ENCODE measurements around the gene DTWD2.
"Not testable (repeated sequence)": the region's sequence is repeated elsewhere in the genome, so short reads cannot be mapped to it uniquely, and the experiment has no call there.

DTWD2 gene

DNA sequence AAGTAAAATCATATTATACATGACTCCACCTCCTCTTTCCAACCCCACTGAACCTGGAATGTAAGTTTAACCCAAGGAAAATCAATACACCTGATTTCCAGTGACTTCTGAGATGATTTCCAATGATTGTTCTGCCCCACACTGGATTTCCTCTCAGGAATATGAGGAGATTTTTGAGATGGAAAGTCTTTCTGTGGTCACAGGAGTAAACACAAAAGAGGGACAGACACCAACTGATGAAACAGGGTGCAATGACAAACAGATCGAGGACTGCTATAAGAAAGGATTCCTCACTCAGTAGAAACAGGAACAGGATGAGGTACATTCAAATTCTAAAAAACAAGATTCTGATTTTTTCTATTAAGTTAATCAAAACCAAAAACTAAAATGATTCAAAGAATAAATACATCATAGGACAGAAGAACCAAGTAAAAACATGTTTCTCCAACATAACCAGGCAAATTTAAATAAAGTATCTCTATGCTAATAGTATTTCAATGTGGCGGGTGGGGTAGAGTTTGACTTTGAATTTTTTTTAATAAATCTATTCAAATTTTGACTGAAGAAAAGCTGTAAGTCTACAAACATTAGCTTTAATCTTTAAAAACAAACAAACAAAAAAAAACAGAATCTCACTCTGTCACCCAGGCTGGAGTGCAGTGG lies 42.1 kb downstream of the DTWD2 start:
- DNase-seq, result no peak

DNA sequence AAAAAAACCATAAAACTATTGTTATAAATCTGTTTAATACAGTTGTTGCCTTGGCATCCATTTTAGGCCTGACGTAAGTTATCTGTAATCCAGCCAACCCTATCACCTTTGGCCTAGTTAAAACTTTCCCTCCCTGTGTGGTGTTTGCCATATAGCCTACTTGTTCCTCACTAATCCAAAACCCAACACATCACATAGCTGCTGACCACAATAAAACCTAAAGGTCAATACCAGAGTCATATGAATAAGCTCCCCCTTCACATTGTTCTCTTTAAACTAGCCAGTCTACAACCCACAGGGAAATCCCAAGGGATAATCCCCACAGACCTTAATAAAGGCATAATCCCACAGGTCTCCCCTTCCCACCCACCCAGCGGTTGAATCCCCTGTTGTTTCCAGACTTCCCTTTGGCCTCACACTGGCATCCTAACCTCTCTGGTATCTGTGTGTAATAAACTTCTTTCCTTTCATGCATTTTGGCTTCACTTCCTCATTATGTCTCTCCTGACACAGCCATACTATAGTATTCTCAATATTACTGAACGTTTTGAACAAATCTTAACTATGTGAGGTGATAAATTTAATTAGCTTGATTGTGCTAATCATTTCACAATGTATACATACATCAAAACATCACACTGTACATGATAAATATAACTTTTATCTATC lies 50.8 kb downstream of the DTWD2 start:
- DNase-seq, result no peak

DNA sequence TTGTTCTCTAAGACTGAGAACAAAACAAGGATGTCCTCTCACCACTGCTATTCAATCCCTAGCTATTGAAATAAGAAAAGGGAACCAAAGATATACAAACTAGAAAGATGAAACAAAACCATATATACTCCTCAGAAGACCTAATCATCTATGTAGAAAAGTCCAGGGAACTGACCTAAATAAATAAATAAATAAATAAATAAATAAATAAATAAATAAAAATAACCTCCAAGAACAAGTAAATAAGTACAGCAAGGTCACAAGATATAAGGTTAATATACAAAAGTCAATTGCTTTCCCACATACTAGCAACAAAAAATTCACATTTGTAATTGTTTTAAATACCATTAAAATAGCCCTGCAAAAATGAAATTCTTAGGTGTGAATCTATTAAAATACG lies 54.6 kb downstream of the DTWD2 start:
- no peak for DNase-seq

DNA sequence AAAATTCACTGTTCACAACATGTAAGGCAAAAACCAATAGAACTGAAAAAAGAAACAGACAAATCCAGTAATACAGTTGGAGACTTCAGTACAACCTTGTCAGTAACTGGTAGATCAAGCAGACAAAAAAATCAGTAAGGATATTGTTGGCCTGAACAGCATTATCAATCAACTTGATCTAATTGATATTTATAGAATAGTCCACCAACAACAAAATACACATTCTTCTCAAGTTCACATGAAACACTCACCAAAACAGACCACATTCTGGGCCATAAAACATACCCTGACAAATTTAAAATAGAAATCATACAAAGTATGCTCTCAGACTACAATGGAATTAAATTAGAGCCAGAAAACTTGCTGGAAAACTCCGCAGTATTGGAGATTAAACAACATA lies 56.8 kb downstream of the DTWD2 start:
- no peak for DNase-seq

DNA sequence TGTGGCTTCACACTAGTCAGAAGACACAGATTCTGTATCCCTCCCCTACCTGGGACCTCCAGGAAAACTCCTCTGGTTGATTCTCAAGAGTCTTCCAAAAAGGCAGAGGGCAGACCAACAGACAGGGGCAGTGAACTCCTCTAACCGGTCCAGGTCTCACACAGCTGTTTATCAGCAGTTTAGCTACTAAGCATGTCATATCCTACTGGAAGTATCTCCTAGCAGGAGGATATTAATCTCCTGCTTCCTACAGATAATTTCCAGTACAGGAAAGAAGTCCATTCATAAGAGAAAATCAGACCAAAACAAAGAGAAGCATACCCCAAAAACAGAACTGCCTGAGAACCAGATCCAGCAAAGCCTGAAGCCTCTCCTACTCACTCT lies 64.3 kb downstream of the DTWD2 start:
- no peak for DNase-seq

DNA sequence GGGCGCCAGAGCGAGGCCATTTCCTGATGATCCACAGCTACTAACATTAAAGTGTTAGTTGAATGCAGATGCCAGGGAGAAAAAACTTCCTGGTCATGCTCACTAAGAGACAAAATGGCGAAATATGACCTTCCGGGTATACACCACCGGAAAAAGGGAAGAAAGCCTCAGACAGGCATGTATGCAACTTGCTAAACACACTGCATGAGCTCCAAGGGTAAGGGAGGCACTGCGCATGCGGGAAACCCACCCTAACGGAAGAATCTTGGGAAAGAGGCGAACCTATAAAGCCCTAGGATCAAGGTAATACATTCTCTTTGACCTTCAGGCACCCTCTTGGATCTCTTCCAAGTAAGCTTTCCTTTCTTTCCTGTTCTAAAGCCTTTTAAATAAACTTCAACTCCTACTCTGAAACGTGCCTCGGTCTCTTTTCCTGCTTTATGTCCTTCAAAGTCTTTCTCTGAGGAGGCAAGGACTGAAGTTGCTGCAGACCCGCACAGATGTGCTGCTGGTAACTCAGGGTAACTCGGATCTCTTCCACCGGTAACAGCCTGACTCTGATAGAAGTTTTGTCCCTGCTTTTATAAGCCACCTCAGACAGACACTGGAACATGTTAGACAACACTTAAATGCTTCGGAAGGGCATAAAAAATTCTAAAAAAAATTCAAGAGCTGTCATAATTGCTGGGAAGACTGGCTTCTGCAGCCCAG lies 64.9 kb downstream of the DTWD2 start:
- DNase-seq, result no peak

DNA sequence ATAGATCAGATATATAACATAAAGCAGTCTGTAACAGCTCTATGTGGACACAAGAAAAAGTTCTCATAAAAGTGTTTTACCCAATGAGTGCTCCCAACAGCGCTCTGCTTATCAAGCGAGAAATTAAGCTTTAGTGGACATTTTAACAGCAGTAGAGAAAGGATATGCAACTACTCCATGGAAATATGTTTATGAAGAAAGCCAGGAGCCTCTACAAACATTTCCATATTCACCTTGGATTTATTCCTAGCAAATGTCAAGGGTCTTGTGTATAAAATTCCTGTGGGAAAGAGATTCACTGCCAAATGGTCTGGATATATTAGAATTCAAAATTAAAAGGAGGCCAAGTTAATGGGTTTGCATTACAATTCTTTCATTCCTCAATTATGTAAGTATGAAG lies 66.5 kb downstream of the DTWD2 start:
- DNase-seq, result no peak

DNA sequence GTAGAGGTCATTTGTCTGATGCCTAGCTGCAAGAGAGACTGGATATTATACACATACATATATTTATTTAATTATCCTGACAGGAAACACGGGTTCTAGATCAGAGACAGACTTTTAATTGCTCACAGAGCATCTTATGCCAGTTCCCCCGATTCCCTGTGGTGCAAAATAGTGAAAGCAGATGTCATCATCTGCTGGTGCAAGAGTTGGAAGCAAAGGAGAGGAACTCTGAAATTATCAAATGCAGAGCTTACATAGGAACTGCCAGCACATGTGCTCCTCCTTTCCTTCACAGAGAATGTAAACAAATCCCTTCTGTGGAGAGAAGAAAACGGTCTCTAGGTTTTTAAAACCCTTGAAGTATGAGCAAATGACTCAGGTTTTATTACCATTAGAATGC lies 69.3 kb downstream of the DTWD2 start:
- DNase-seq, result no peak

DNA sequence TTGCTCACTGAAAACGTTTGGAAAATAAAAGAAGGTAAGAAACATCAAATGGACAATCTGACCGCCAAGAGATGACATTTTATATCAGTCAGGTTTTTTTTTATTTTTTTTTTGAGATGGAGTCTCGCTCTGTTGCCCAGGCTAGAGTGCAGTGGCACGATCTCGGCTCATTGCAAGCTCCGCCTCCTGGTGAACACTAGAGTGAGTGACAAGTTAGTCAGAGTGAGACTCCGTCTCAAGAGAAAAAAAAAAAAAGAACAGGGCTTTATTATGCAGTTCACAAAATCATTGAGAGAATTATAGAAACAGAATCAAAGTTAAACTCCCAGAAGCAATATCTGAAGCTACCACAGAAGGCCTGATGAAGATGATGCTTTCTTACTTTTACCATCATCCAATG lies 70.1 kb downstream of the DTWD2 start:
- DNase-seq, result no peak

DNA sequence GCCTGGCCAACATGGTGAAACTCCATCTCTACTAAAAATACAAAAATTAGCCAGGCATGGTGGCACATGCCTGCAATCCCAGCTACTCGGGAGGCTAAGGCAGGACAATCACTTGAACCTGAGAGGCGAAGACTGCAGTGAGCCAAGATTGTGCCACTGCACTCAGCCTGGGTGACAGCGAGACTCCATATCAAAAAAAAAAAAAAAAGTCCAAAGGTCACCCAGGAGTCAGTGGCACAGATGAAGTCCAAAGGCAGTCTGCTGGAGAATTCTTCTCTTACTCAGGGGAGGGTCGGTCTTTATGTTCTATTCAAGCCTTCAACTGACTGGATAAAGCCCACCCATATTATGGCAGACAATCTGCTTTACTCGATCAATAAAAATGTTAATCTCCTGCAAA lies 80.8 kb downstream of the DTWD2 start:
- DNase-seq, result not testable (repeated sequence)

DNA sequence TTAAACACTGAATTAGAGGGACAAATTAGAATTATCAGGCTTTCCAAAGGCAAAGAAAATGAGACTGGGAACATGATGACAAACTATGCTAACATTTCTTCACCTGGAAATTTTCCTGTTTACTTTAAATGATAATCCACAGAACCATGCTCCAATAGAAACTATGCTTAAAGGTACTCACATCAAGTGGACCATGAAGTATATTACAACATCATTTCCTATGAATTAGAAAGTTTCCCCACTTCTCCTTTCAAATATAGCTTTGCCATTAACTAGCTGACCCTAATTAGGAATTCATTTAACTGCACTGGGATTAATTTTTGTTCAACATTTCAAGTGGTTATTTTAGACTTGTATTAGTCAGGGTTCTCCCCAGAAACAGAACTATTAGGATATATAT lies 81.4 kb downstream of the DTWD2 start:
- DNase-seq, result no peak

DNA sequence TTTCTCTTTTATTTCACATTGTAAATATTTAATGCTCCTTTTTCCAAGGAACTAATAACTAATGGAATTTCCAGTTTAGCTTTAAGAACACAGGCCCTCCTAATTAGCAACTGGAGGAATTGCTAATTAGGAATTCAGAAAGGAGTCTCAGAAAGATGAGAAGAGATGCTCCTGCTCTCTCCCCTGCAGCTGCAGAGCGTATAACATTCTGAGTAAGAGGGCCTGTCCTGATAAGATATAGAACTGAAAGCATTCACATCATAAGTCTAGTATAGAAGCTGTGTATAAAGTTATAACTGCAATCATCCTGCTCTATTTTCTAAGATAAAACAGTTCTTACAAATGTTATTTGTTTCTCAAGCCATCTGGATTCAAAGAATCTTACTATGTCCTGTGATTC lies 83.2 kb downstream of the DTWD2 start:
- DNase-seq, result no peak

DNA sequence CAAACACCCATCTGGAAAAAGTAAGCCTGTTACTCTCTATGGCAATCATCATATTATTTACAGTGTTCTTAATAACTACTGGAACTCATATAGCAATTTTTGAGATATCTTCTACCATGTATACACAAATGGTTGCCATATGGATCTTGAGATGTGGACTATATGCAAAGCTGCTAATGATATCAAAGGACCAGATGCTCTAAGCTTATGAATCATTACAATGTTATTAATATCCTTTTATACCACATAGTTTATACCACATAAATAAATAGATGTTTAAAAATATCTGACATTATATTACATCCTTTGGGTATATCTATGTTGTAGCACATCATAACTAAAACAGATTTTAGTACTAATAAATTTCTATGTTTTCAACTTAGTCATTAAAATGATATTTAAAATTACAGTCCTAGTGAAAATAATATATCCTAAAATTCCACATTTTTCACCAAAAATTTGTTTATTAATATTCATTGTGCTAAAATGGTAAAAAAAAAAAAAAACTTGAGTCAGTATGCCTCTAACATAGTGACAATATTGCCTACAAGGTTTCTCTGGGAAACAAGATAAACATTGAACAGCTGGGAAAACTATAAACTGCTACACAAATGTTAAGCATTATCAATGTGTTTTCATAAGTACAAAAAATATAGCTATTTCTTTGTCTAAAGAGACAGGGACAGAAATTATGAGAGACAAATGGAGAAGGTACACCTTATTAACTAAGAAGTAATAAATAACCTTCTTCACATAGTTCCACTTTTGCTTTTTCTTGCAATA lies 85.5 kb downstream of the DTWD2 start:
- DNase-seq, result no peak

DNA sequence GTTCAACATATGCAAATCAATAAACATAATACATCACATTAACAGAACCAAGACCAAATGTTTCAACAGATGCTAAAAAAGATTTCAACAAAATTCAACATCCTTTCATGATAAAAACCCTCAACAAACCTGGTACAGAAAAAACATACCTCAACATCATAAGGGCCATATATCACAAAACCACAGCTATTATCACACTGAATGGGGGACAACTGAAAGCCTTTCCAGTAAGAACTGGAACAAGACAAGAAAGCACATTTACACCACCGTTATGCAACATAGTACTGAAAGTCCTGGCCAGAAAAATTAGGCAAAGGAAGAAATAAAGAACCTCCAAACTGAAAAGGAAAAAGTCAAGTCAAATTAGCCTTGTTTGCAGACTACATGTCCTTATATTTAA lies 93.6 kb downstream of the DTWD2 start:
- no peak for DNase-seq

DNA sequence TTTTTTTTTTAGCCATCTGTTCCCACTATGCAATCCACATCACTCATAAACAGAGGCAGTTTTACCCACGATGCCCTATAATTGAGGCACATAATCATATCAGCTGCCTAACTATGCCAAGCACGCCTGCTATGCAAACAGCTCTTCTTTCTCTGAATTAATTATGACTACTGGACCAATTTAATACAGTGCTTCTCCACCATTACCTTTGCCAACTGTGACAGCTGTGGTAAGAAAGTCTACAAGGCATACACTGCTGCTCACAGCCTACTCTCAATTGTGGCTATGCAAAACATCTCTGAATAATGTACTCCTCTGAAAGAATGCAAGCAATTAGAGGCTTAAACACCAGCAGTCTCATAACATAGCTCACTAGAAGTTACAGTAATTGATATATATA lies 97.1 kb downstream of the DTWD2 start:
- DNase-seq, result no peak

DNA sequence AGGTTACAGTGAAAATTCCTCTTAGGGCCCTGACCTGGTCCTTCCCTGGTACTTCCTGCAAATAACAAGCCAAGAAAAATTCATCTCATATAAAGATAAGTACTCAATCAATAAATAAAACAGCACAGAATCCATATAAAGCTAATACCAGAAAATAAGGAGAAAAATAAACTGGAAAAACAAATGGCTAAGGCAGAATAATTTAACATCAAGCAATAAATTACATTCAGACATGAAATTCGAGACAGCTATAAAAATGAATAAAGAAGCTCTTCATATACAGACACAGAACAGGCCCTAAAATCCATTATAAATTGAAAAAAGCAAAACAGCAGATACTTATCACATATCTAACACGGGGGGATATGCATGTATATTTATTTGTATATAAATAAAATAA lies 99.2 kb downstream of the DTWD2 start:
- no peak for DNase-seq

DNA sequence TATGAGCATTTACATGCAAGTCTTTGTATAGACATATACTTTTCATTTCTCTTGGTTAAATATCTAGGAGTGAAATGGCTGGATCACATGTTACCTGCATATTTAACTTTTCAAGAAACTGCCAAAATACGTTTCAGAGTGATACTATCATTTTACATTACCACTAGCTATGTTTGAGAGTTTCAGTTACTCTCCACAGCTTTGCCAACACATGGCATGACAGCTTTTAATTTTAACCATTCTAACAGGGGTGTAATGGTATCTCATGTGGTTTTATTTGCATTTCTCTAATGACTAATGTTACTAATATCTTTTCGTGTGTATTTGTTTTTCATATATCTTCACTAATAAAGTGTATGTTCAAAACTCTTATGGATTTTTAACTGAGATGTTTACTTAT lies 99.8 kb downstream of the DTWD2 start:
- no peak for DNase-seq

DNA sequence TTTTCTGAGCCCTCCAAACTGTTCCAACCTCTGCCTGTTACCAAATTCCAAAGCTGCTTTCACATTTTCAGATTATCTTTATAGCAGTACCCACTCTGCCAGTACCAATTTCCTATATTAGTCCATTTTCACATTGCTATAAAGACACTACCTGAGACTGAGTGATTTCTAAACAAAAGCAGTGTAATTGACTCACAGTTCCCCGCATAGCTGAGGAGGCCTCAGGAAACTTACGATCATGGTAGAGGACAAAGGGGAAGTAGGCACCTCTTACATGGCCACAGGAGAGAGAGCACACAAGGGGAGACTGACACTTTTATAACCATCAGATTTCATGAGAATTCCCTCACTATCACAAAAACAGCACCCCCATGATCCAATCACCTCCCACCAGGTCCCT lies 105.0 kb downstream of the DTWD2 start:
- DNase-seq, result no peak

DNA sequence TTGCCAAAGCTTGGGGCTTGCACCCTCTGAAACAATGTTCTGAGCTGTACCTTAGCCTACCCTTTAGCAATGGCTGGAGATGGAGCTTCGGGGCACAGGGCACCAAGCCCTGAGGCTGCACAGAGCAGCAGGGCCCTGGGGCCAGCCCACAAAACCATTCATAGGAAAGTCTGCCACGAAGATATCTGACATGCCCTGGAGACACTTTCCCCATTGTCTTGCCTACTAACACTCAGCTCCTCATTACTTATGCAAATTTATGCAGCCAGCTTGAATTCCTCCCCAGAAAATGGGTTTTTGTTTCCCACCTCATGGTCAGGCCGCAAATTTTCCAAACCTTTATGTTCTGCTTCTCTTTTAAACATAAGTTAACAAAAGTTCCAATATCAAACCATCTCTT lies 105.7 kb downstream of the DTWD2 start:
- no peak for DNase-seq

DNA sequence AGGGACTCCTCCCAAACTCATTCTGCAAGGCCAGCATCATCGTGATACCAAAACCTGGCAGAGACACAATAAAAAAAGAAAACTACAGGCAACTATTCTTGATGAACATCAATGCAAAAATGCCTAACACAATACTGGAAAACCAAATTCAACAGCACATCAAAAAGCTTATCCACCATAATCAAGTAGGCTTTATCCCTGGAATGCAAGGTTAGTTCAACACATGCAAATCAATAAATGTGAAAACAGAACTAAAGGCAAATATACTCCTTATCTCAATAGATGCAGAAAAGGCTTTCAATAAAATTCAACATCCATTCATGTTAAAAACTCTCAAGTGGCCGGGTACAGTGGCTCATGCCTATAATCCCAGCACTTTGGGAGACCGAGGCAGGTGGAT lies 111.5 kb downstream of the DTWD2 start:
- DNase-seq, result not testable (repeated sequence)

DNA sequence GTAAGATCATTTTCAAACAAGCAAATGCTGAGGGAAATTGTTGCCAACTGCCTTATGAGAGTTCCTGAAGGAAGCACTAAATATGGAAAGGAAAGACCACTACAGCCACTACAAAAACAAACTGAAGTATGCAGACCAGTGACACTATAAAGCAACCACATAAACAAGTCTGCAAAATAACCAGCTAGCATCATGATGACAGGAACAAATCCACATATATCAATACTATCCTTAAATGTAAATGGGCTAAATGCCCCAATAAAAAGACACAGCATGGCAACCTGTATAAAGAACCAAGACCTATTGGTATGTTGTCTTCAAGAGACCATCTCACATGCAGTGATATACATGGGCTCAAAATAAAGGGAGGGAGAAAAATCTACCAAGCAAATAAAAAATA lies 113.2 kb downstream of the DTWD2 start:
- DNase-seq, result no peak

DNA sequence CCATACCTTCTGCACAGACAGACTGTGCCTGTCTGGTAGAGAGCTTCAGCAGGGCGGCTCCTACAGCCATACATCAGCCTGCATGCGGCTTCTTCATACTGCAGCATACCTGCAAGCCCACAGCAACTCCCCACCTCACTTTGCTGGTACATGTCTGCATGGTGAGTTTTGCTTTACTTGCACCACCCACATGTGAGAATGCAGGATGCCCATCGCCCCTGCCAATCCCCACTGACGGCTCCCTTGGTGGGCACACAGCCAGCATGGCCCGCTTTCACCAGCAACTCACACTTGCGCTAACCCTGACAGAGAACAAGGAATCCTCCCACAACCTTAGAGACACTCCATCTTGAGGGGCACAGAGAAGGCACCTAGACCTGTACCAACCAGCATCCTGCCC lies 114.9 kb downstream of the DTWD2 start:
- DNase-seq, result no peak

DNA sequence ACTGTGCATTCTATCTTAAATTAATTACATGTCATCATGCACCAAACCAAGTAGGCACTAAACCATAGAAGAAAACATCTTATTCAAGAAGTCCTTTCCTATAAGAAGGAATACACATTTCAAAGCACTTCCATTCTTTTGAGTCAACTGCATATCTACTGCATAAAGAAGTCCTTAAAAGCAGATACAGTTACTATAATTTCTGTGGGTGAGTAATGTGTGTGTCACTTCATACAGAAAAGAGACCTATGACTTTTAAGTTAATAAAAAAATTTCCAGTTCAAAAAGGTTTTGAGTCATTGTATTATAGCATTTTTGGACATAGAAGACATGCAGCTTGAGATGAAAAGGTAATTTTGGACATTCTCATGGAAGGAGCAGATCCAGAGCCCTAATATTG lies 125.0 kb downstream of the DTWD2 start:
- DNase-seq, result no peak

DNA sequence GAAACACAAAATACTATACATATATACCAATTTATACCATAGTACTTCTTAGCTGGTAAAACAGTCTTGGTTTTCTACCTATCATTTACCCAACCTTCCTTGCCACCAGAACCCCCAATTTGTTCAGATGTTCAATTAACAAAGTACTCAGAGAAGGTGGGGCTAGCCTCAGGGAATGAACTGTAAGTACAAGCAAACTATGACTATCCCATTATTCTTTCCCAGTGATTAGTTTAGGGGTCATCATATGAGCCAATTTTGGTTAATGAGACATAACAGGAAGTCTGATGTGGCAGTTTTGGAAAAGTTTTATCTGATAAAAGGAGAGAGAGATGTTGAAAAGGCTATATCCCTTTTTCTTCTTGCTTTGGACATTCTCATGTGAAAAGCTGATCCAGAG lies 125.8 kb downstream of the DTWD2 start:
- DNase-seq, result no peak
